ENCODE measurements around the gene OR9Q1.
"Not testable (repeated sequence)": the region's sequence is repeated elsewhere in the genome, so short reads cannot be mapped to it uniquely, and the experiment has no call there.

Gene OR9Q1

GRCh38 chr11:58193391-58193790, 169.7 kb downstream of the OR9Q1 start:
- DNase-seq: no peak
- no peak for TF ChIP-seq CTCF (IDR thresholded peaks at IDR 0.05; ENCODE audit: low read depth, low read length, missing control alignments)
- in situ Hi-C loops (cut with HindIII; ENCODE audit: low pct_ligation_motif_present, low sequenced_read_pairs): no loop called here

GRCh38 chr11:58195939-58196338, 172.3 kb downstream of the OR9Q1 start:
- no peaks in the 10 kb centered on the region for H3K36me3 ChIP-seq (replicated peaks)

More at GRCh38 chr11:58193391-58193790, 169.7 kb downstream of the OR9Q1 start:
- Histone ChIP-seq H3K27me3 (replicated peaks) (no peaks in the 10 kb centered on the region), H3K27ac (no peak overlapping the region), H3K4me3 (ENCODE audit: low read depth, low read length) (no peak overlapping the region), H3K36me3 (replicated peaks) (no peaks in the 10 kb centered on the region)

GRCh38 chr11:58199271-58199670, 175.6 kb downstream of the OR9Q1 start:
- DNase-seq: no peak
- in situ Hi-C loops (cut with HindIII; ENCODE audit: low pct_ligation_motif_present, low sequenced_read_pairs): no loop called here
- TF ChIP-seq CTCF (IDR thresholded peaks at IDR 0.05; ENCODE audit: low read depth, low read length, missing control alignments): no peak
- H3K36me3 ChIP-seq (replicated peaks): no peaks in the 10 kb centered on the region
- no peak overlapping the region for H3K4me3 ChIP-seq (ENCODE audit: low read depth, low read length)
- H3K27me3 ChIP-seq (replicated peaks): no peaks in the 10 kb centered on the region
- no peak overlapping the region for H3K27ac ChIP-seq

More at GRCh38 chr11:58195939-58196338, 172.3 kb downstream of the OR9Q1 start:
- Histone ChIP-seq H3K27ac (no peak overlapping the region), H3K27me3 (replicated peaks) (no peaks in the 10 kb centered on the region), H3K4me3 (ENCODE audit: low read depth, low read length) (no peak overlapping the region)
- no peak for TF ChIP-seq CTCF (IDR thresholded peaks at IDR 0.05; ENCODE audit: low read depth, low read length, missing control alignments)
- in situ Hi-C loops (cut with HindIII; ENCODE audit: low pct_ligation_motif_present, low sequenced_read_pairs): no loop called here
- no peak for DNase-seq

- in situ Hi-C loops (cut with HindIII; ENCODE audit: low pct_ligation_motif_present, low sequenced_read_pairs): no loop called here
- H3K27ac ChIP-seq: no peak within 1 kb of the TSS
- no peak within 1 kb of the TSS for H3K4me3 ChIP-seq (ENCODE audit: low read depth, low read length)
- TF ChIP-seq CTCF (IDR thresholded peaks at IDR 0.05; ENCODE audit: low read depth, low read length, missing control alignments): no peak
- DNase-seq: no peak
- H3K36me3 ChIP-seq (replicated peaks): no peaks in the 10 kb centered on the region
- H3K27me3 ChIP-seq (replicated peaks): no peaks in the 10 kb centered on the region
These were observed 180.4 kb downstream of the OR9Q1 start, which contains the start of gene OR1S2 for GRCh38 chr11:58204042-58204441. TSS of gene OR1S2 (minus strand) at chr11:58204142. CDS start at chr11:58204142, 0 bp downstream.

GRCh38 chr11:58212420-58212819, 188.7 kb downstream of the OR9Q1 start, which contains the start of gene OR1S1:
TSS of gene OR1S1 (plus strand) at chr11:58212720.
- H3K36me3 ChIP-seq (replicated peaks); H3K4me3 ChIP-seq (ENCODE audit: low read depth, low read length); H3K27ac ChIP-seq; H3K27me3 ChIP-seq (replicated peaks); in situ Hi-C loops (cut with HindIII; ENCODE audit: low pct_ligation_motif_present, low sequenced_read_pairs); DNase-seq: not testable (repeated sequence)

- Histone ChIP-seq H3K4me3 (ENCODE audit: low read depth, low read length) (no peak overlapping the region), H3K27ac (no peak overlapping the region), H3K36me3 (replicated peaks) (no peaks in the 10 kb centered on the region), H3K27me3 (replicated peaks) (no peaks in the 10 kb centered on the region)
- DNase-seq: no peak
- in situ Hi-C loops (cut with HindIII; ENCODE audit: low pct_ligation_motif_present, low sequenced_read_pairs): no loop called here
- TF ChIP-seq CTCF (IDR thresholded peaks at IDR 0.05; ENCODE audit: low read depth, low read length, missing control alignments): no peak
These were observed 192.8 kb downstream of the OR9Q1 start for GRCh38 chr11:58216476-58216875.
